ENCODE data around the gene KHSRP. TPM values are rescaled to one million over a fixed set of nuclear protein-coding genes. Genes with fewer than 3 reads are reported as not detected.

The KHSRP gene
- total and polyA plus RNA-seq, 10 of the 15 experiments (the other 5 are each of a cell fraction or from before 2014, with no cell fraction given), result 4.8 to 440 (median 82.0) TPM

DNA sequence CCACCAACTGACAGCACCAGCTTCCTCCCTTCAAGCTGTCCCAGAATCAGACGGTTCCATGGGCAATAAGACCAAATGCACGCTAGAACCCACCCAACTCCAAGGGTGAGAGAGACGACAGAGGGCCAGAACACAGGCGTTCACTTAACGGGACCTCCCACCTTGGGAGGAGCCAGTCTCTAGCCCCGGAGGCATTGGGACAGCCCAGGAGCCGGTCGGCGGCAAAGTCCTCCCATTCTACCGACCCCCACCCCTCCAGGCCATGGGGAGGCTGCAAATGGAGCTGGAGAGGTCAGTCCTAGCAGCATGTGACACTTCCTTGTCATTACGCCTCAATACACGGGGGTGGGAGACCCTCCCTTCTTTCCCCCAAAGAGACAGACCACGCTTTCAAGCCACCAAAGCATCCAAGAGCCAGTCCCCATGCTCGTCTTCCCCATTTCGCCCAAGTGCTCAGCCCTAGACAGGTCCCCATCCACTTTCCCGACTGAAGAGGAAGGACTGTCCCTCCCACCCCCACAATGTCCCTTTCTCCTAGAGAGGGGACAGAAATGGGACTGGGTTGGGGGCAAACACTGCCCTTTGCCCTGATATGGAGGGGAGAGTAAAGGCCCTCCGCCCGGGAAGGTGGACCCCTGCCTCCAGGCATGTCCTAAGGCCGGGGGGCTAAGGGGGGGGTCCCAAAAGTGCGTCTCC lies 964 bp downstream of the KHSRP start (continued):
- TF ChIP-seq ELK1 (IDR thresholded peaks at IDR 0.05; ENCODE audit: low read depth, low read length) (no peak), ZNF622 (IDR thresholded peaks at IDR 0.05) (no peak), SREBF2 (IDR thresholded peaks at IDR 0.05; ENCODE audit: low read length) (no peak), LARP7 (IDR thresholded peaks at IDR 0.05) (0 out of 2 replicates have a peak, but pooled peaks have one; percentile 3), KLF5 (IDR thresholded peaks at IDR 0.05; ENCODE audit: partially characterized antibody) (no peak), NRF1 (conservative IDR thresholded peaks at IDR 0.05; ENCODE audit: low read depth, low read length) (no peak), BCL11A (IDR thresholded peaks at IDR 0.05; ENCODE audit: low read depth, low read length) (no peak), CHD4 (IDR thresholded peaks at IDR 0.05) (no peak), WRNIP1 (IDR thresholded peaks at IDR 0.05; ENCODE audit: borderline replicate concordance, low read depth, low read length) (peak; percentile 81; the same call in 1 of the 2 replicates), SIN3A (IDR thresholded peaks at IDR 0.05; ENCODE audit: low read depth, low read length) (no peak), GATAD2B (conservative IDR thresholded peaks at IDR 0.05; ENCODE audit: low read depth) (no peak), POLR2AphosphoS2 (IDR thresholded peaks at IDR 0.05; ENCODE audit: low read depth, low read length) (no peak), STAT3 (IDR thresholded peaks at IDR 0.05; ENCODE audit: low read depth, low read length) (no peak), IKZF1 (conservative IDR thresholded peaks at IDR 0.05) (no peak), RB1 (IDR thresholded peaks at IDR 0.05; ENCODE audit: borderline replicate concordance) (no peak), NR2F1 (conservative IDR thresholded peaks at IDR 0.05) (no peak)
- TF ChIP-seq, protein P1, sequence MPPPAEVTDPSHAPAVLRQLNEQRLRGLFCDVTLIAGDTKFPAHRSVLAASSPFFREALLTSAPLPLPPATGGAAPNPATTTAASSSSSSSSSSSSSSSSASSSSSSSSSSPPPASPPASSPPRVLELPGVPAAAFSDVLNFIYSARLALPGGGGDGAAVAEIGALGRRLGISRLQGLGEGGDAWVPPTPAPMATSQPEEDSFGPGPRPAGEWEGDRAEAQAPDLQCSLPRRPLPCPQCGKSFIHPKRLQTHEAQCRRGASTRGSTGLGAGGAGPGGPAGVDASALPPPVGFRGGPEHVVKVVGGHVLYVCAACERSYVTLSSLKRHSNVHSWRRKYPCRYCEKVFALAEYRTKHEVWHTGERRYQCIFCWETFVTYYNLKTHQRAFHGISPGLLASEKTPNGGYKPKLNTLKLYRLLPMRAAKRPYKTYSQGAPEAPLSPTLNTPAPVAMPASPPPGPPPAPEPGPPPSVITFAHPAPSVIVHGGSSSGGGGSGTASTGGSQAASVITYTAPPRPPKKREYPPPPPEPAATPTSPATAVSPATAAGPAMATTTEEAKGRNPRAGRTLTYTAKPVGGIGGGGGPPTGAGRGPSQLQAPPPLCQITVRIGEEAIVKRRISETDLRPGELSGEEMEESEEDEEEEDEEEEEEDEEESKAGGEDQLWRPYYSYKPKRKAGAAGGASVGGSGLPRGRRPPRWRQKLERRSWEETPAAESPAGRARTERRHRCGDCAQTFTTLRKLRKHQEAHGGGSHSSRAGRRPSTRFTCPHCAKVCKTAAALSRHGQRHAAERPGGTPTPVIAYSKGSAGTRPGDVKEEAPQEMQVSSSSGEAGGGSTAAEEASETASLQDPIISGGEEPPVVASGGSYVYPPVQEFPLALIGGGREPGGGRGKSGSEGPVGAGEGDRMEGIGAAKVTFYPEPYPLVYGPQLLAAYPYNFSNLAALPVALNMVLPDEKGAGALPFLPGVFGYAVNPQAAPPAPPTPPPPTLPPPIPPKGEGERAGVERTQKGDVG (CRISPR knock-in tag; IDR thresholded peaks at IDR 0.05), result no peak
- TF ChIP-seq, protein P2, sequence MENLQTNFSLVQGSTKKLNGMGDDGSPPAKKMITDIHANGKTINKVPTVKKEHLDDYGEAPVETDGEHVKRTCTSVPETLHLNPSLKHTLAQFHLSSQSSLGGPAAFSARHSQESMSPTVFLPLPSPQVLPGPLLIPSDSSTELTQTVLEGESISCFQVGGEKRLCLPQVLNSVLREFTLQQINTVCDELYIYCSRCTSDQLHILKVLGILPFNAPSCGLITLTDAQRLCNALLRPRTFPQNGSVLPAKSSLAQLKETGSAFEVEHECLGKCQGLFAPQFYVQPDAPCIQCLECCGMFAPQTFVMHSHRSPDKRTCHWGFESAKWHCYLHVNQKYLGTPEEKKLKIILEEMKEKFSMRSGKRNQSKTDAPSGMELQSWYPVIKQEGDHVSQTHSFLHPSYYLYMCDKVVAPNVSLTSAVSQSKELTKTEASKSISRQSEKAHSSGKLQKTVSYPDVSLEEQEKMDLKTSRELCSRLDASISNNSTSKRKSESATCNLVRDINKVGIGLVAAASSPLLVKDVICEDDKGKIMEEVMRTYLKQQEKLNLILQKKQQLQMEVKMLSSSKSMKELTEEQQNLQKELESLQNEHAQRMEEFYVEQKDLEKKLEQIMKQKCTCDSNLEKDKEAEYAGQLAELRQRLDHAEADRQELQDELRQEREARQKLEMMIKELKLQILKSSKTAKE (IDR thresholded peaks at IDR 0.05; ENCODE audit: low read depth, poor library complexity, severe bottlenecking), result no peak
- TF ChIP-seq, protein P3, sequence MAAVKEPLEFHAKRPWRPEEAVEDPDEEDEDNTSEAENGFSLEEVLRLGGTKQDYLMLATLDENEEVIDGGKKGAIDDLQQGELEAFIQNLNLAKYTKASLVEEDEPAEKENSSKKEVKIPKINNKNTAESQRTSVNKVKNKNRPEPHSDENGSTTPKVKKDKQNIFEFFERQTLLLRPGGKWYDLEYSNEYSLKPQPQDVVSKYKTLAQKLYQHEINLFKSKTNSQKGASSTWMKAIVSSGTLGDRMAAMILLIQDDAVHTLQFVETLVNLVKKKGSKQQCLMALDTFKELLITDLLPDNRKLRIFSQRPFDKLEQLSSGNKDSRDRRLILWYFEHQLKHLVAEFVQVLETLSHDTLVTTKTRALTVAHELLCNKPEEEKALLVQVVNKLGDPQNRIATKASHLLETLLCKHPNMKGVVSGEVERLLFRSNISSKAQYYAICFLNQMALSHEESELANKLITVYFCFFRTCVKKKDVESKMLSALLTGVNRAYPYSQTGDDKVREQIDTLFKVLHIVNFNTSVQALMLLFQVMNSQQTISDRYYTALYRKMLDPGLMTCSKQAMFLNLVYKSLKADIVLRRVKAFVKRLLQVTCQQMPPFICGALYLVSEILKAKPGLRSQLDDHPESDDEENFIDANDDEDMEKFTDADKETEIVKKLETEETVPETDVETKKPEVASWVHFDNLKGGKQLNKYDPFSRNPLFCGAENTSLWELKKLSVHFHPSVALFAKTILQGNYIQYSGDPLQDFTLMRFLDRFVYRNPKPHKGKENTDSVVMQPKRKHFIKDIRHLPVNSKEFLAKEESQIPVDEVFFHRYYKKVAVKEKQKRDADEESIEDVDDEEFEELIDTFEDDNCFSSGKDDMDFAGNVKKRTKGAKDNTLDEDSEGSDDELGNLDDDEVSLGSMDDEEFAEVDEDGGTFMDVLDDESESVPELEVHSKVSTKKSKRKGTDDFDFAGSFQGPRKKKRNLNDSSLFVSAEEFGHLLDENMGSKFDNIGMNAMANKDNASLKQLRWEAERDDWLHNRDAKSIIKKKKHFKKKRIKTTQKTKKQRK (IDR thresholded peaks at IDR 0.05; ENCODE audit: low read depth, low read length), result no peak

Data from GM12878 (cell line).